GM10248 (cell line): ENCODE data around the gene INPP5D.

Source experiments
- CTCF ChIA-PET: fragments of 300-600 bp; sonication (Branson Sonifier 250); formaldehyde crosslinking; extraction: SDS; loops from one replicate; lab custom pipeline; 2021; ENCODE audit warnings: antibody characterized with exemption; lab: Yijun Ruan, JAX
- POLR2A ChIA-PET: fragments of 350-650 bp; sonication (Branson Sonifier 250); formaldehyde crosslinking; extraction: SDS; loops from one replicate; lab custom pipeline; 2020; ENCODE audit warnings: antibody characterized with exemption; lab: Yijun Ruan, JAX
- DNase-seq: peaks from one replicate; pipeline ENCODE4 v3.0.0; 2012; ENCODE audit errors: extremely low spot score
- TF ChIP-seq, protein P1 (sequence below): IDR thresholded peaks from 2 replicates; pipeline ENCODE4 v1.5.1; 2012; ENCODE audit warnings: mild to moderate bottlenecking, low read depth; ENCODE audit errors: extremely low read depth, missing control alignments, control extremely low read depth

The INPP5D gene

GRCh38 chr2:233256048-233256447, 195.9 kb downstream of the INPP5D start:
- TF ChIP-seq, protein P1, sequence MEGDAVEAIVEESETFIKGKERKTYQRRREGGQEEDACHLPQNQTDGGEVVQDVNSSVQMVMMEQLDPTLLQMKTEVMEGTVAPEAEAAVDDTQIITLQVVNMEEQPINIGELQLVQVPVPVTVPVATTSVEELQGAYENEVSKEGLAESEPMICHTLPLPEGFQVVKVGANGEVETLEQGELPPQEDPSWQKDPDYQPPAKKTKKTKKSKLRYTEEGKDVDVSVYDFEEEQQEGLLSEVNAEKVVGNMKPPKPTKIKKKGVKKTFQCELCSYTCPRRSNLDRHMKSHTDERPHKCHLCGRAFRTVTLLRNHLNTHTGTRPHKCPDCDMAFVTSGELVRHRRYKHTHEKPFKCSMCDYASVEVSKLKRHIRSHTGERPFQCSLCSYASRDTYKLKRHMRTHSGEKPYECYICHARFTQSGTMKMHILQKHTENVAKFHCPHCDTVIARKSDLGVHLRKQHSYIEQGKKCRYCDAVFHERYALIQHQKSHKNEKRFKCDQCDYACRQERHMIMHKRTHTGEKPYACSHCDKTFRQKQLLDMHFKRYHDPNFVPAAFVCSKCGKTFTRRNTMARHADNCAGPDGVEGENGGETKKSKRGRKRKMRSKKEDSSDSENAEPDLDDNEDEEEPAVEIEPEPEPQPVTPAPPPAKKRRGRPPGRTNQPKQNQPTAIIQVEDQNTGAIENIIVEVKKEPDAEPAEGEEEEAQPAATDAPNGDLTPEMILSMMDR, result no peak
- DNase-seq, result no peak
- ChIA-PET CTCF (interaction anchor here (1.1 kb wide), 1 partner anchor 9 kb away, joined by 3 read pairs; no protein-coding TSS in a partner anchor), POLR2A (no interaction called here)
